GM19438 (cell line): ENCODE measurements around the gene QKI.
"Not testable (repeated sequence)": the region's sequence is repeated elsewhere in the genome, so short reads cannot be mapped to it uniquely, and the experiment has no call there.

Source experiments
- ATAC-seq: cut with Tn5 transposase; IDR thresholded peaks from one replicate; pipeline ENCODE4 v1.9.1; 2021; ENCODE audit warnings: low read depth; ENCODE audit not compliant: unreplicated experiment

Gene QKI

GRCh38 chr6:163412801-163413344, 1.6 kb upstream of the QKI start:
- no peak for ATAC-seq

- ATAC-seq: peak; percentile 44
Observed at GRCh38 chr6:163413345-163414116, 987 bp upstream of the QKI start.

GRCh38 chr6:163414946-163415619, 565 bp downstream of the QKI start:
- peak; percentile 12 for ATAC-seq

GRCh38 chr6:163415620-163416556, 1.4 kb downstream of the QKI start:
- no peak for ATAC-seq

- no peak for ATAC-seq
Observed at GRCh38 chr6:163416557-163417253, 2.2 kb downstream of the QKI start.

GRCh38 chr6:163417595-163417994, 3.1 kb downstream of the QKI start:
- ATAC-seq: no peak

GRCh38 chr6:163418311-163419029, 4.0 kb downstream of the QKI start:
- ATAC-seq: no peak

GRCh38 chr6:163419413-163420288, 5.1 kb downstream of the QKI start:
- no peak for ATAC-seq

- ATAC-seq: no peak
Observed at GRCh38 chr6:163420289-163420614, 5.7 kb downstream of the QKI start.

GRCh38 chr6:163422550-163422949, 8.0 kb downstream of the QKI start:
- no peak for ATAC-seq

GRCh38 chr6:163423696-163424095, 9.2 kb downstream of the QKI start:
- ATAC-seq: no peak

- ATAC-seq: no peak
Observed at GRCh38 chr6:163427498-163428254, 13.2 kb downstream of the QKI start.

- ATAC-seq: no peak
Observed at GRCh38 chr6:163428373-163428772, 13.9 kb downstream of the QKI start.

GRCh38 chr6:163429858-163430448, 15.4 kb downstream of the QKI start:
- ATAC-seq: no peak

- ATAC-seq: no peak
Observed at GRCh38 chr6:163432300-163432699, 17.8 kb downstream of the QKI start.

GRCh38 chr6:163433486-163433885, 19.0 kb downstream of the QKI start:
- not testable (repeated sequence) for ATAC-seq

- ATAC-seq: no peak
Observed at GRCh38 chr6:163435023-163435422, 20.5 kb downstream of the QKI start.

GRCh38 chr6:163436843-163437242, 22.3 kb downstream of the QKI start:
- no peak for ATAC-seq
